Measurements from ENCODE around the gene PPP4R2.

PPP4R2 gene

GRCh38 chr3:73036694-73037591 is 40.3 kb downstream of the PPP4R2 start:
- H3K4me3 Mint-ChIP-seq, result no peak overlapping the region
- no peaks in the 10 kb centered on the region for H3K27me3 Mint-ChIP-seq
- H3K36me3 Mint-ChIP-seq (ENCODE audit: insufficient read depth), result peaks cover 2% of the 10 kb centered on the region
- no peak for ATAC-seq (replicated peaks; ENCODE audit: extremely low read depth, poor library complexity, severe bottlenecking)
- peak overlapping the region; percentile 27 for H3K27ac Mint-ChIP-seq (ENCODE audit: low read depth)
- H3K9me3 Mint-ChIP-seq, result no peaks in the 10 kb centered on the region
- H3K4me1 Mint-ChIP-seq, result peaks cover 66% of the 10 kb centered on the region
- DNase-seq (ENCODE audit: low spot score in 2 of 2), result no peak

- Mint-ChIP-seq H3K27me3 (no peaks in the 10 kb centered on the region), H3K36me3 (ENCODE audit: insufficient read depth) (peaks cover 4% of the 10 kb centered on the region), H3K4me1 (peaks cover 57% of the 10 kb centered on the region), H3K9me3 (no peaks in the 10 kb centered on the region), H3K4me3 (no peak overlapping the region), H3K27ac (ENCODE audit: low read depth) (no peak overlapping the region)
- DNase-seq (ENCODE audit: low spot score in 2 of 2) (no peak), ATAC-seq (replicated peaks; ENCODE audit: extremely low read depth, poor library complexity, severe bottlenecking) (no peak)
These were observed 44.9 kb downstream of the PPP4R2 start for GRCh38 chr3:73041537-73041936.

- Mint-ChIP-seq H3K36me3 (ENCODE audit: insufficient read depth) (peaks cover 7% of the 10 kb centered on the region), H3K4me3 (no peak overlapping the region), H3K27me3 (no peaks in the 10 kb centered on the region), H3K27ac (ENCODE audit: low read depth) (no peak overlapping the region), H3K4me1 (peaks cover 52% of the 10 kb centered on the region), H3K9me3 (no peaks in the 10 kb centered on the region)
- ATAC-seq (replicated peaks; ENCODE audit: extremely low read depth, poor library complexity, severe bottlenecking) (no peak), DNase-seq (ENCODE audit: low spot score in 2 of 2) (no peak)
These were observed 46.8 kb downstream of the PPP4R2 start for GRCh38 chr3:73043414-73043813.

GRCh38 chr3:73045391-73045790 is 48.8 kb downstream of the PPP4R2 start:
- ATAC-seq (replicated peaks; ENCODE audit: extremely low read depth, poor library complexity, severe bottlenecking), result no peak
- no peak for DNase-seq (ENCODE audit: low spot score in 2 of 2)
- Mint-ChIP-seq H3K4me1 (peaks cover 51% of the 10 kb centered on the region), H3K27ac (ENCODE audit: low read depth) (no peak overlapping the region), H3K27me3 (no peaks in the 10 kb centered on the region), H3K4me3 (no peak overlapping the region), H3K36me3 (ENCODE audit: insufficient read depth) (peaks cover 13% of the 10 kb centered on the region), H3K9me3 (no peaks in the 10 kb centered on the region)

- no peaks in the 10 kb centered on the region for H3K9me3 Mint-ChIP-seq
- H3K4me3 Mint-ChIP-seq, result no peak overlapping the region
- H3K4me1 Mint-ChIP-seq, result peaks cover 48% of the 10 kb centered on the region
- no peaks in the 10 kb centered on the region for H3K27me3 Mint-ChIP-seq
- ATAC-seq (replicated peaks; ENCODE audit: extremely low read depth, poor library complexity, severe bottlenecking) (no peak), DNase-seq (ENCODE audit: low spot score in 2 of 2) (no peak)
- peaks cover 14% of the 10 kb centered on the region for H3K36me3 Mint-ChIP-seq (ENCODE audit: insufficient read depth)
- peak overlapping the region; percentile 25 for H3K27ac Mint-ChIP-seq (ENCODE audit: low read depth)
These were observed 49.6 kb downstream of the PPP4R2 start for GRCh38 chr3:73046195-73046594.

- peaks cover 17% of the 10 kb centered on the region for H3K36me3 Mint-ChIP-seq (ENCODE audit: insufficient read depth)
- ATAC-seq (replicated peaks; ENCODE audit: extremely low read depth, poor library complexity, severe bottlenecking), result no peak
- H3K27ac Mint-ChIP-seq (ENCODE audit: low read depth), result no peak overlapping the region
- H3K27me3 Mint-ChIP-seq, result no peaks in the 10 kb centered on the region
- no peak overlapping the region for H3K4me3 Mint-ChIP-seq
- DNase-seq (ENCODE audit: low spot score in 2 of 2), result no peak
- H3K9me3 Mint-ChIP-seq, result no peaks in the 10 kb centered on the region
- peaks cover 33% of the 10 kb centered on the region for H3K4me1 Mint-ChIP-seq
These were observed 52.7 kb downstream of the PPP4R2 start for GRCh38 chr3:73049319-73049718.

- Mint-ChIP-seq H3K9me3 (no peaks in the 10 kb centered on the region), H3K4me3 (no peak overlapping the region), H3K27me3 (no peaks in the 10 kb centered on the region), H3K27ac (ENCODE audit: low read depth) (no peak overlapping the region), H3K36me3 (ENCODE audit: insufficient read depth) (peaks cover 10% of the 10 kb centered on the region), H3K4me1 (peaks cover 22% of the 10 kb centered on the region)
- ATAC-seq (replicated peaks; ENCODE audit: extremely low read depth, poor library complexity, severe bottlenecking), result no peak
- DNase-seq (ENCODE audit: low spot score in 2 of 2), result no peak
These were observed 56.2 kb downstream of the PPP4R2 start for GRCh38 chr3:73052857-73053256.

- H3K4me3 Mint-ChIP-seq, result no peak overlapping the region
- ATAC-seq (replicated peaks; ENCODE audit: extremely low read depth, poor library complexity, severe bottlenecking), result no peak
These were observed 59.0 kb downstream of the PPP4R2 start for GRCh38 chr3:73055583-73055982.

GRCh38 chr3:73056014-73056844 is 59.6 kb downstream of the PPP4R2 start:
- Mint-ChIP-seq H3K4me3 (no peak overlapping the region), H3K27me3 (no peaks in the 10 kb centered on the region), H3K27ac (ENCODE audit: low read depth) (peak overlapping the region; percentile 12), H3K9me3 (no peaks in the 10 kb centered on the region), H3K36me3 (ENCODE audit: insufficient read depth) (peaks cover 13% of the 10 kb centered on the region), H3K4me1 (peaks cover 28% of the 10 kb centered on the region)
- DNase-seq (ENCODE audit: low spot score in 2 of 2) (no peak), ATAC-seq (replicated peaks; ENCODE audit: extremely low read depth, poor library complexity, severe bottlenecking) (no peak)

More at GRCh38 chr3:73055583-73055982, 59.0 kb downstream of the PPP4R2 start:
- Mint-ChIP-seq H3K4me1 (peaks cover 28% of the 10 kb centered on the region), H3K9me3 (no peaks in the 10 kb centered on the region), H3K27ac (ENCODE audit: low read depth) (peak overlapping the region; percentile 12), H3K36me3 (ENCODE audit: insufficient read depth) (peaks cover 13% of the 10 kb centered on the region), H3K27me3 (no peaks in the 10 kb centered on the region)
- no peak for DNase-seq (ENCODE audit: low spot score in 2 of 2)

- Mint-ChIP-seq H3K36me3 (ENCODE audit: insufficient read depth) (peaks cover 13% of the 10 kb centered on the region), H3K4me3 (no peak overlapping the region), H3K27ac (ENCODE audit: low read depth) (no peak overlapping the region), H3K27me3 (no peaks in the 10 kb centered on the region), H3K4me1 (peaks cover 28% of the 10 kb centered on the region), H3K9me3 (no peaks in the 10 kb centered on the region)
- DNase-seq (ENCODE audit: low spot score in 2 of 2), result no peak
- ATAC-seq (replicated peaks; ENCODE audit: extremely low read depth, poor library complexity, severe bottlenecking), result no peak
These were observed 60.2 kb downstream of the PPP4R2 start for GRCh38 chr3:73056845-73057150.

GRCh38 chr3:73060302-73060723 is 63.7 kb downstream of the PPP4R2 start:
- DNase-seq (ENCODE audit: low spot score in 2 of 2) (no peak), ATAC-seq (replicated peaks; ENCODE audit: extremely low read depth, poor library complexity, severe bottlenecking) (no peak)
- no peaks in the 10 kb centered on the region for H3K9me3 Mint-ChIP-seq
- H3K36me3 Mint-ChIP-seq (ENCODE audit: insufficient read depth), result peaks cover 33% of the 10 kb centered on the region
- H3K4me3 Mint-ChIP-seq, result no peak overlapping the region
- peak overlapping the region; percentile 50 for H3K27ac Mint-ChIP-seq (ENCODE audit: low read depth)
- no peaks in the 10 kb centered on the region for H3K27me3 Mint-ChIP-seq
- H3K4me1 Mint-ChIP-seq, result peaks cover 21% of the 10 kb centered on the region

- Mint-ChIP-seq H3K4me1 (peaks cover 13% of the 10 kb centered on the region), H3K27ac (ENCODE audit: low read depth) (peak within 1 kb of the TSS; percentile 50), H3K4me3 (no peak within 1 kb of the TSS), H3K36me3 (ENCODE audit: insufficient read depth) (peaks cover 42% of the 10 kb centered on the region), H3K27me3 (no peaks in the 10 kb centered on the region), H3K9me3 (no peaks in the 10 kb centered on the region)
- no peak for ATAC-seq (replicated peaks; ENCODE audit: extremely low read depth, poor library complexity, severe bottlenecking)
- no peak for DNase-seq (ENCODE audit: low spot score in 2 of 2)
These were observed 64.8 kb downstream of the PPP4R2 start, which contains the start of gene EBLN2 for GRCh38 chr3:73061416-73061815. EBLN2 (plus strand) TSS chr3:73061659; CDS start chr3:73062082, 423 bp downstream.

Measured in central memory CD8-positive, alpha-beta T cell (primary cell).